Upper lobe of left lung (tissue), 6 donors: ENCODE data around the gene TSPAN1. TPM values are rescaled to one million over a fixed set of nuclear protein-coding genes. Genes with fewer than 3 reads are reported as not detected.
A peak's percentile ranks its signal among the peaks of the same experiment; 100 is the strongest.

Experiments used
- ATAC-seq, 2 donors: fragments of 200-7000 bp; cut with Tn5 transposase; one replicate each; pipeline ENCODE4 v1.9.1; 2022; ENCODE audit warnings: mild to moderate bottlenecking in 2 of 2, moderate library complexity in 2 of 2; ENCODE audit not compliant: low FRiP score in 2 of 2
- DNase-seq, 2 donors: peaks; one replicate each; pipeline ENCODE4 v3.0.0-alpha.2; 2019 to 2020
- H3K27ac ChIP-seq, 4 donors: fragments of 200-600 bp; sonication (generic); one replicate each; pipeline ENCODE4 v1.5.1; 2016 to 2019
- H3K27me3 ChIP-seq, 4 donors: fragments of 200-600 bp; sonication (generic); one replicate each; pipeline ENCODE4 v1.5.1; 2017 to 2019
- H3K36me3 ChIP-seq, 4 donors: fragments of 200-600 bp; sonication (generic); one replicate each; pipeline ENCODE4 v1.5.1; 2016 to 2019
- H3K4me1 ChIP-seq, 4 donors: fragments of 200-600 bp; sonication (generic); one replicate each; pipeline ENCODE4 v1.5.1; 2018 to 2019
- H3K4me3 ChIP-seq, 4 donors: fragments of 200-600 bp; sonication (generic); one replicate each; pipeline ENCODE4 v1.5.1; 2017 to 2019; ENCODE audit warnings: mild to moderate bottlenecking in 2 of 4, moderate library complexity in 1 of 4
- H3K9me3 ChIP-seq, 4 donors: fragments of 200-600 bp; sonication (generic); one replicate each; pipeline ENCODE4 v1.5.1; 2018 to 2019
- EP300 ChIP-seq, 4 donors: sonication (generic); formaldehyde crosslinking; IDR thresholded peaks; one replicate each; pipeline ENCODE4 v1.5.1; 2017; ENCODE audit warnings: antibody characterized with exemption in 4 of 4, control low read depth in 2 of 4
- POLR2A ChIP-seq, 4 donors: fragments of 450-650 bp; IDR thresholded peaks; one replicate each; pipeline ENCODE4 v1.5.1; 2016 to 2017; ENCODE audit warnings: antibody characterized with exemption in 4 of 4, mild to moderate bottlenecking in 2 of 4
- POLR2AphosphoS5 ChIP-seq, 2 donors: sonication (generic); formaldehyde crosslinking; IDR thresholded peaks; one replicate each; pipeline ENCODE4 v1.5.1; 2017; ENCODE audit warnings: antibody characterized with exemption in 2 of 2
- WGBS, 2 donors: methylation state at CpG; one replicate each; pipeline ENCODE4 v1.1.5; 2017 to 2018; 5-methylcytosine and 5-hydroxymethylcytosine counted together
- total RNA-seq, 6 donors: library from RNA; depleted of rRNA in 4 of 6; stranded (reverse); fragments of >200 nt in 4 of 6; gene quantifications; one replicate each; pipeline versions ENCODE4 v1.1.0 to v1.2.1, GENCODE V29; 2016 to 2021
- TF ChIP-seq, protein P1 (sequence below), 6 experiments: fragments of 450-650 bp in 4 of 6; fragments of 200-600 bp in 2 of 6; sonication (generic) in 2 of 6; IDR thresholded peaks; one replicate each; pipeline ENCODE4 v1.5.1; 2016 to 2019; ENCODE audit warnings: antibody characterized with exemption in 6 of 6
- donor health status: DM: no; HTN: no; CAD: no; lungs with moderate emphysema.
- donor health status: DM: no; HTN: yes; CAD: no; lungs with severe emphysema.

Gene TSPAN1
- total RNA-seq, 6 donors from 2014 or later: 12.2 to 109 (median 31.2) TPM

DNA sequence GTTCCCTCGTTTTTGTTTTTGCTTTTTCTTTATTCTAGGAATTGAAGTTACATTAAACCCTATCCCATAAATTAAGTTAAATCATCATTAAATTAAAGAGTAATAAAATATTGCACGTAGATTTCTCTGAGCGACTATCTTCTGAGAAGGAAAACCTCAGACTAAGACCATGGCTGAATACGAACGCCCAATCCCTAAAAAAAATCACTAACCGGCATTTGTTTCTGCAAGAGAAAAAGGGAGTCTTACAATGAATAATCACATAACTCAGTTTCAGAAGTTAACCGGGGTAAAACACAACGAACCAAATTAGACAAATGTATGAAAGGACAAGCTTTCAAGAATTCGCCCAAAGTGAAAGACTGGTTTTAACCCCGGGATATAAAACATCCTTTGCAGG lies 43.8 kb upstream of the TSPAN1 start:
- Histone ChIP-seq H3K4me1 (peaks cover 17 to 29% (median 24%) of the 10 kb centered on the region in 4 donors), H3K4me3 (peak overlapping the region; percentile 54 to 75 (median 62)), H3K27ac (peak overlapping the region; percentile 92 to 95 (median 94)), H3K27me3 (no peaks in the 10 kb centered on the region), H3K9me3 (no peaks in the 10 kb centered on the region), H3K36me3 (no peaks in the 10 kb centered on the region)
- DNase-seq: no peak
- no peak for ATAC-seq
- TF ChIP-seq, protein P1, sequence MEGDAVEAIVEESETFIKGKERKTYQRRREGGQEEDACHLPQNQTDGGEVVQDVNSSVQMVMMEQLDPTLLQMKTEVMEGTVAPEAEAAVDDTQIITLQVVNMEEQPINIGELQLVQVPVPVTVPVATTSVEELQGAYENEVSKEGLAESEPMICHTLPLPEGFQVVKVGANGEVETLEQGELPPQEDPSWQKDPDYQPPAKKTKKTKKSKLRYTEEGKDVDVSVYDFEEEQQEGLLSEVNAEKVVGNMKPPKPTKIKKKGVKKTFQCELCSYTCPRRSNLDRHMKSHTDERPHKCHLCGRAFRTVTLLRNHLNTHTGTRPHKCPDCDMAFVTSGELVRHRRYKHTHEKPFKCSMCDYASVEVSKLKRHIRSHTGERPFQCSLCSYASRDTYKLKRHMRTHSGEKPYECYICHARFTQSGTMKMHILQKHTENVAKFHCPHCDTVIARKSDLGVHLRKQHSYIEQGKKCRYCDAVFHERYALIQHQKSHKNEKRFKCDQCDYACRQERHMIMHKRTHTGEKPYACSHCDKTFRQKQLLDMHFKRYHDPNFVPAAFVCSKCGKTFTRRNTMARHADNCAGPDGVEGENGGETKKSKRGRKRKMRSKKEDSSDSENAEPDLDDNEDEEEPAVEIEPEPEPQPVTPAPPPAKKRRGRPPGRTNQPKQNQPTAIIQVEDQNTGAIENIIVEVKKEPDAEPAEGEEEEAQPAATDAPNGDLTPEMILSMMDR (IDR thresholded peaks at IDR 0.05): no peak
- TF ChIP-seq POLR2A (IDR thresholded peaks at IDR 0.05) (no peak), POLR2AphosphoS5 (IDR thresholded peaks at IDR 0.05) (no peak), EP300 (IDR thresholded peaks at IDR 0.05) (no peak)
- WGBS, 2 donors: 4% methylated on average over 10 of the region's 10 CpGs

DNA sequence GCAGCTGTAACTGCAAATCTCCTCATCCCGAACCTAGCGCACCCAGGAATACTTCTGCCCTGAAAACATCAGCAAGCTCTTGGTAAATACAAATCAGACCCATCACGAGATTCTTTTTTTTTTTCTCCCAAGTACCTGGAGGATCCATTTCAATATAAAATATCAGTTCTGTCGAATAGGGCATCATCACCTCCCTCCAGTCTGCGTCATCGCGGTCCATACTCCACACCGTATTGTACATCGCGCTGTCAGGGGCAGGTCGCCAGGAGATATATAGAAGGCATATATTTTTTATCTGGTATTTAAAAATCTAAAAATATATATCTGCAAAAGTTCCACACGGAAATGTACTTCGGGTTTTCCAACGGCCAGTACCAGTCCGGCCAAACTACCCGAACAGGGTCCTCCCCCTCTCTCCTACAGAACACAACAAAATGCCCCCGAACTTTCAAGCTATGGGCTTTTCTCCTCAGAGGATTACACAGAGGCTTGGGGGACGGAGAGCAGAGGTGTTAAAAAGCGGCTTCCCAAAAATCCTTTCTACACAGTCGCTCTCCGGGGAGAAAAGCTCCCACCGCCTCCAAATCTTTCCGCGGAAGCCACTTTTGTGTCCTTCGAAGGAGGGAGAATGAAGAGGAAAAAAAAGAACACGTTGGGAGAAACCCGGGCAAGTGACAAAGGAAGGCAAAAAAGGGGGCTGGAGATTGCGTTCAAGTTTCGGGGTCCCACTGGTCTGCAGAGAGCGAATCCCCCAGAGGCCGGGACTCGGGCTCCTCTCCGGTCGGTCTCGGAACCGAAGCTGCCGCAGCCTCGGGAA lies 43.0 kb upstream of the TSPAN1 start:
- H3K9me3 ChIP-seq: no peaks in the 10 kb centered on the region
- no peaks in the 10 kb centered on the region for H3K36me3 ChIP-seq
- ATAC-seq (peak in 1 of 2 donors; percentile 2), DNase-seq (peak in 1 of 2 donors; percentile 36)
- H3K4me1 ChIP-seq: peaks cover 17 to 29% (median 24%) of the 10 kb centered on the region in 4 donors
- H3K4me3 ChIP-seq: peak overlapping the region; percentile 54 to 75 (median 62)
- peak overlapping the region; percentile 92 to 95 (median 94) for H3K27ac ChIP-seq
- no peaks in the 10 kb centered on the region for H3K27me3 ChIP-seq
- WGBS, 2 donors: 1 to 2% methylated on average over 38 of the region's 38 CpGs
- TF ChIP-seq, protein P1 (IDR thresholded peaks at IDR 0.05): no peak
- TF ChIP-seq POLR2A (IDR thresholded peaks at IDR 0.05): no peak
- TF ChIP-seq POLR2AphosphoS5 (IDR thresholded peaks at IDR 0.05): no peak
- no peak for TF ChIP-seq EP300 (IDR thresholded peaks at IDR 0.05)

DNA sequence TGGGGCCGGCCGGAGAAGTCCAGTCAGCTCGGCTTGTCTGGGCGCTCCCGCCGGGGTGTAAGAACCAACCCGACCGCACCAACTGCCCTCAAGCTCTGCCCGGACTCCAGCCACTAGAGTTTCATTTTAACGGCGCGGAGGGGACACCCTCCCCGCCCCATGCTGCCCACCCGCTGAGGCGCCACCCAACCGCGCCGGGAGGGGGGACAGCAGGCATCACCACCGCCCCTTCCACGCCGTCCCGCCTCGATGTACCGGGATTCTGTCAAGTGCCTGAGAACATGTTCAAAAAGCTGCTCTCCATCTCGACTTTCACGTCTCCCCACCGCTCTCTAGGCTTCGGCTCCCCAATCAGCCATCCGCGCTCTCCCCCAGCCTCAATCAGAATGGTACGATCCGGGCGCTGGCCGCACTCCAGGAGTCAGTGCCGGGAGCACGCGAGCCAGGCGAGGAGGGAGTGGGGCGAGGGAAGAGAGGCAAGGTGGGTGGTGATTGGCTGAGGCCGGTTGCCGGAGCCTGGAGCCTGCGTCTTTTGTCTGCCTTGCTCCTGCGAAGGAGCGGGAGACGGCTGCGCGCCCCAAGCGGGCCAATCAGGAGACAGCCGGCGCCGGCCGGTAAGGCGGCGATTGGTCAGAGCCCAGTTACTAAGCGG lies 42.2 kb upstream of the TSPAN1 start, which contains the start of gene PIK3R3:
PIK3R3 (minus strand) TSS at position 101 of the 652 bp plus-strand sequence. CDS start 677 bp downstream, outside the sequence.
- Histone ChIP-seq H3K27me3 (no peaks in the 10 kb centered on the region), H3K4me3 (peak within 1 kb of the TSS; percentile 54 to 75 (median 62)), H3K9me3 (no peaks in the 10 kb centered on the region), H3K36me3 (no peaks in the 10 kb centered on the region), H3K27ac (peak within 1 kb of the TSS; percentile 92 to 95 (median 94)), H3K4me1 (peaks cover 17 to 29% (median 24%) of the 10 kb centered on the region in 4 donors)
- TF ChIP-seq POLR2A (IDR thresholded peaks at IDR 0.05) (peak in 3 of 4 donors; percentile 96 to 98 (median 97)), POLR2AphosphoS5 (IDR thresholded peaks at IDR 0.05) (peak; percentile 88 to 98), EP300 (IDR thresholded peaks at IDR 0.05) (peak in 1 of 4 donors; percentile 45)
- TF ChIP-seq, protein P1 (IDR thresholded peaks at IDR 0.05): peak in 4 of 6 experiments; percentile 17 to 49 (median 41)
- 0 to 1% methylated on average over 24 to 50 of the region's 55 CpGs for WGBS, 2 donors
- DNase-seq: peak; percentile 97 to 98
- ATAC-seq: peak; percentile 99

DNA sequence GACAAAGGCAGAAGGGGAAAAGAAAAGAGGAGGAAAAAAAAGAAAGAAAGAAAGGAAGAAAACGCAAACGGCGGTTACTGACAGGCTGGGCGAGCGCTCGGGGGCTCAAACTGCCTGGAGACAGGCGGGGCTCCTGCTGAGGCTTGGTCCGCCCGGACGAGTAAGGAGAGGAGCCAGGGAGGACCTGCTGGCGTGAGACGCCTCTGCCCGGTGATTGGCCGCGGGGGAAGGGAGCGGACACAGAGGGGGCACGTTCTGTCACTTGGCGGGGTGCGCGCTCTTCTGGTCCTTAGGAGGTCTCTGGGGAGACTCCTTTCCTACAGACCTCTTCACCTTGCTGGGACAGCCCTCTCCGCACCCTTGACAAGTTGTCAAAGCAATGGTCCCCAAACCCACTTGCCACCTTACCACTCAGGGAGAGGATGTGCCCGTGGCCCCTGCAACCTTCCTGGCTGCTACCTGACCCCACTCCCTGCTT lies 41.7 kb upstream of the TSPAN1 start:
- Histone ChIP-seq H3K27ac (peak overlapping the region; percentile 92 to 95 (median 94)), H3K4me3 (peak overlapping the region; percentile 53 to 75 (median 56)), H3K4me1 (peaks cover 17 to 29% (median 24%) of the 10 kb centered on the region in 4 donors), H3K27me3 (no peaks in the 10 kb centered on the region), H3K9me3 (no peaks in the 10 kb centered on the region), H3K36me3 (no peaks in the 10 kb centered on the region)
- peak in 1 of 4 donors; percentile 43 for TF ChIP-seq POLR2A (IDR thresholded peaks at IDR 0.05)
- TF ChIP-seq, protein P1 (IDR thresholded peaks at IDR 0.05): no peak
- ATAC-seq (peak; percentile 69 to 79), DNase-seq (peak in 1 of 2 donors; percentile 73)
- WGBS, 2 donors: 0% methylated on average over 19 to 21 of the region's 22 CpGs
